DOHH2 (cell line): ENCODE results near the gene GRK1.

Experiments used
- H3F3A ChIP-seq: fragments of 200-600 bp; sonication (generic), shearing (Covaris generic); 2 replicates; pipeline ENCODE4 v1.6.0; 2016; ENCODE audit warnings: antibody characterized with exemption, mild to moderate bottlenecking; ENCODE audit not compliant: control insufficient read depth, insufficient read depth
- H3K27ac ChIP-seq: fragments of 200-600 bp; sonication (generic); 2 replicates; pipeline ENCODE4 v1.5.1; 2014; ENCODE audit warnings: low read depth, mild to moderate bottlenecking, low read length, moderate library complexity
- H3K27me3 ChIP-seq: fragments of 200-600 bp; sonication (generic); 2 replicates; pipeline ENCODE4 v1.6.1; 2014; ENCODE audit warnings: mild to moderate bottlenecking, low read length, mixed read lengths; ENCODE audit not compliant: control insufficient read depth
- H3K36me3 ChIP-seq: fragments of 200-600 bp; sonication (generic); 2 replicates; pipeline ENCODE4 v1.6.1; 2014; ENCODE audit warnings: mild to moderate bottlenecking, low read length, moderate library complexity, mixed read lengths; ENCODE audit not compliant: control insufficient read depth
- H3K4me1 ChIP-seq: fragments of 200-600 bp; sonication (generic); 2 replicates; pipeline ENCODE4 v1.6.1; 2014; ENCODE audit warnings: mild to moderate bottlenecking, low read length, mixed read lengths; ENCODE audit not compliant: control insufficient read depth
- H3K4me2 ChIP-seq: fragments of 200-600 bp; sonication (generic); 2 replicates; pipeline ENCODE4 v1.6.0; 2014; ENCODE audit warnings: mild to moderate bottlenecking, low read length, moderate library complexity
- H3K4me3 ChIP-seq: fragments of 200-600 bp; sonication (generic); 2 replicates; pipeline ENCODE4 v1.5.1; 2014; ENCODE audit warnings: mild to moderate bottlenecking, low read length, mixed read lengths
- H3K79me2 ChIP-seq: fragments of 200-600 bp; sonication (generic); 2 replicates; pipeline ENCODE4 v1.6.1; 2014; ENCODE audit warnings: mild to moderate bottlenecking, low read length, mixed read lengths; ENCODE audit not compliant: control insufficient read depth
- H3K9me2 ChIP-seq: fragments of 200-600 bp; sonication (generic); replicated peaks from 2 replicates; pipeline ENCODE4 v1.6.1; 2014; ENCODE audit warnings: mild to moderate bottlenecking, low read length, mixed read lengths; ENCODE audit not compliant: control insufficient read depth
- H3K9me3 ChIP-seq: fragments of 200-600 bp; sonication (generic); 2 replicates; pipeline ENCODE4 v1.6.1; 2014; ENCODE audit warnings: antibody characterized with exemption, low read length, mixed read lengths; ENCODE audit not compliant: control insufficient read depth, insufficient read depth
- H4K20me1 ChIP-seq: fragments of 200-600 bp; sonication (generic); 2 replicates; pipeline ENCODE4 v1.6.0; 2014; ENCODE audit warnings: low read depth, mild to moderate bottlenecking, antibody characterized with exemption, low read length, moderate library complexity; ENCODE audit not compliant: control insufficient read depth, insufficient read depth
- CTCF ChIP-seq: fragments of 200-600 bp; sonication (generic); IDR thresholded peaks from one replicate; pipeline ENCODE4 v1.5.1; 2014; ENCODE audit warnings: antibody characterized with exemption, mild to moderate bottlenecking, low read depth, low read length; ENCODE audit not compliant: poor library complexity, severe bottlenecking
- EZH2phosphoT487 ChIP-seq: fragments of 200-600 bp; sonication (generic); IDR thresholded peaks from 2 replicates; pipeline ENCODE4 v1.6.1; 2017; ENCODE audit warnings: borderline replicate concordance, mild to moderate bottlenecking, antibody characterized with exemption, low read length, moderate library complexity, mixed read lengths

Gene GRK1

GRCh38 chr13:113663934-113664333 lies 3.1 kb upstream of the GRK1 start:
- Histone ChIP-seq H3K4me2 (no peak overlapping the region), H3K36me3 (no peaks in the 10 kb centered on the region), H4K20me1 (no peaks in the 10 kb centered on the region), H3K27me3 (0 out of 2 replicates have a peak, but pooled peaks cover 2% of the 10 kb centered on the region), H3K79me2 (no peaks in the 10 kb centered on the region), H3K4me1 (no peaks in the 10 kb centered on the region), H3K4me3 (no peak overlapping the region), H3K27ac (no peak overlapping the region), H3K9me3 (peaks cover 13% of the 10 kb centered on the region; the same call in 1 of the 2 replicates), H3F3A (no peaks in the 10 kb centered on the region), H3K9me2 (no peaks in the 10 kb centered on the region)
- TF ChIP-seq CTCF, result no peak

- H3F3A ChIP-seq, result no peaks in the 10 kb centered on the region
- TF ChIP-seq CTCF (no peak), EZH2phosphoT487 (no peak)
- 0 out of 2 replicates have a peak, but pooled peaks cover 2% of the 10 kb centered on the region for H3K27me3 ChIP-seq
- H3K79me2 ChIP-seq, result no peaks in the 10 kb centered on the region
- H3K4me1 ChIP-seq, result no peaks in the 10 kb centered on the region
- H3K27ac ChIP-seq, result no peak overlapping the region
- no peak overlapping the region for H3K4me3 ChIP-seq
- peaks cover 13% of the 10 kb centered on the region; the same call in 1 of the 2 replicates for H3K9me3 ChIP-seq
- no peaks in the 10 kb centered on the region for H3K36me3 ChIP-seq
- no peak overlapping the region for H3K4me2 ChIP-seq
- no peaks in the 10 kb centered on the region for H4K20me1 ChIP-seq
- no peaks in the 10 kb centered on the region for H3K9me2 ChIP-seq
These were observed 2.0 kb upstream of the GRK1 start for GRCh38 chr13:113664751-113665596.

- Histone ChIP-seq H3K4me1 (no peaks in the 10 kb centered on the region), H3K79me2 (no peaks in the 10 kb centered on the region), H3K27me3 (0 out of 2 replicates have a peak, but pooled peaks cover 2% of the 10 kb centered on the region), H3K9me2 (no peaks in the 10 kb centered on the region), H3F3A (no peaks in the 10 kb centered on the region), H3K36me3 (no peaks in the 10 kb centered on the region), H3K27ac (no peak overlapping the region), H3K4me3 (no peak overlapping the region), H4K20me1 (no peaks in the 10 kb centered on the region), H3K9me3 (peaks cover 13% of the 10 kb centered on the region; the same call in 1 of the 2 replicates), H3K4me2 (no peak overlapping the region)
- no peak for TF ChIP-seq CTCF
- no peak for TF ChIP-seq EZH2phosphoT487
These were observed 1.3 kb upstream of the GRK1 start for GRCh38 chr13:113665597-113666328.
